NCI-H226 (cell line): ENCODE results near the gene SURF2.
"Not testable (repeated sequence)": the region's sequence is repeated elsewhere in the genome, so short reads cannot be mapped to it uniquely, and the experiment has no call there.

ENCODE experiments used
- DNase-seq: peaks from one replicate; pipeline ENCODE4 v3.0.0-alpha.2; 2015

Gene SURF2

DNA sequence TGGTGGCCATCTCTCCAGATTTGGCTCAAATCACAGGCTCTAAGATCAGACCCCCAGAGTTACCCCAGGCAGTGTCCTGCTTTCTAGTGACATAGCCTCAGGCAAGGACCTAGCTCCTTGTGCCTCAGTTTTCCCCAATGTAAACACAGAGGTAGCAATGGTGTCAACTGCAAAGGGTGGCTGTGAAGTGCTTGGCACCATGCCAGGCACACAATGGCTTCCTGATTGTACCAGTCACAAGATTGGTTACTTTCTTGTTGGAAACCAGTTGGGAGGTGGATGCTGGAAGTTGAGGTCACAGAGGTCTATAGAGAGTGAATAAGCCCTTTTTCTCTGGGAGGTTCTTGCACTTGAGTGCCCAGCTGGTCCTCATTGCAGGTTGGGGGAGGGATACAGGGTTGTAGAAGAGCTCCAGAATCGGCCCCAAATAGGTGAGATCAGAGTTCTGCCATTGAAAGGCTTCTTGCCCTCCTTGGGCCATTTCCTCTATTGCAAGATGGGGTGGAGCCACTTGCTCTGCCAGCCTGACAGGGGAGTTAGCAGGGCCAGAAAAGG is 22.1 kb downstream of the SURF2 start:
- DNase-seq = no peak

- no peak for DNase-seq
Measured at GRCh38 chr9:133379153-133380086, 23.1 kb downstream of the SURF2 start.

DNA sequence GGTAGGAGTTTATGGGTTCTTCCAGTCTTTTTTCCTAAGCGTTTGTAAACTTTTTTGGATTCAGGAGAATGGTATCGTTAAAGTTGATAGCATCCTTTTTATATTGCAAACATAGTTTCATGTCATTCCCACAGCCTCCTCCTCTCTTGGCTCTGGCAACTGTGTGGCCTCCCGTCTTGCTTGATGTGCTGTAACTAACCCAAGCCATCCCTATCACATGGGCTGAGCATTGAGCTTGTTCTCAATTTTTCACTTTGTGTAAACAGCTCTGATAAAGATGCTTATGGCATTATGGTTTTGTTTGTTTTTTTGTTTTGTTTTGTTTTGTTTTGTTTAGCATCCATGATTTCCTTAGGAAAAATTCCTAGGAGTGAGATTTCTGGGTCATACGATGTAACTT is 24.4 kb downstream of the SURF2 start:
- DNase-seq = no peak

DNA sequence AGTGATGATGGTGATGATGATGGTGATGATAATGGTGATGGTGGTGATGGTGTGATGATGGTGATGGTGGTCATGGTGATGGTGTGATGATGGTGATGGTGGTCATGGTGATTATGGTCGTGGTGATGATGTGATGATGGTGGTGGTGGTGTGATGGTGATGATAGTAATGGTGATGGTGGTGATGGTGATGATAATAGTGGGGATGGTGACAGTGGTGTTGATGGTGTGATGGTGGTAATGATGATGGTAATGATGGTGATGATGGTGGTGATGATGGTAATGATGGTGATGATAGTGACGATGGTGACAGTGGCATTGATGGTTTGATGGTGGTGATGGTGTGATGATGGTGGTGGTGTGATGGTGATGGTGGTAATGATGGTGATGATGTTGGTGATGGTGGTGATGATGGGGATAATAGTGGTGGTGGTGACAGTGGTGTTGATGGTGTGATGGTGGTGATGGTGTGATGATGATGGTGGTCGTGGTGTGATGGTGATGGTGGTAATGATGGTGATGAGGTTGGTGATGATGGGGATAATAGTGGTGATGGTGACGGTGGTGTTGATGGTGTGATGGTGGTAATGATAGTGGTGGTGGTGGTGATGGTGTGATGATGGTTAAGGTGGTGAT is 26.3 kb downstream of the SURF2 start:
- DNase-seq = no peak

GRCh38 chr9:133383438-133383837 is 27.1 kb downstream of the SURF2 start:
- no peak for DNase-seq

DNA sequence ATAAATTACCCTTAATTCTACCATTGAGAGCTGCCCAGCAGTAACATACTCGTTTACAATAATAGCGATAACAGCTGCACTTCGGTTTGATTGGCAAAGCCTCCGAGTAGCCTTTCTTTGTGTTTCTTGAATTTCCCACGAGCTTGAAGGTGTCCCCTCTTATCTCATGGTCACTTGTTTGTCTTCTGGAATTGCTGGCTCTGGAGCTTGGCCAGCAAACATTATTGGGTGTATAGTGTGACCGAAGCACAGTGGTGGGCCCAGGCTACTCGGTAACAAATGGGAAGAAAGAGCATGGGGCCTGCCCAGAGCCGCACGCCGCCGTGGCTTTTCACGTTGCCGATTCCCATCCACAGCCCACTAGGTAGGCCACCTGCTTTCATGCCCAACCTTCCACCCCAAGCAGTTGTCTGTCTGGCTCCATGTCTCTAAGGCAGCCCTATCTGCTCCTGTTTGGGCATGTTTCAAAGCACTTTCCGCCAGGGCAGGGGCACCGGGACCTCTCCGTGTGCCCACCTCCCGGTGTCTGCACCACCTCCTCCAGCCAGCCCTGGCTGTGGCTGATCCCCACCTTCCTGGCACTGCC is 28.5 kb downstream of the SURF2 start:
- DNase-seq = no peak

GRCh38 chr9:133385452-133385851 is 29.1 kb downstream of the SURF2 start:
- no peak for DNase-seq

DNA sequence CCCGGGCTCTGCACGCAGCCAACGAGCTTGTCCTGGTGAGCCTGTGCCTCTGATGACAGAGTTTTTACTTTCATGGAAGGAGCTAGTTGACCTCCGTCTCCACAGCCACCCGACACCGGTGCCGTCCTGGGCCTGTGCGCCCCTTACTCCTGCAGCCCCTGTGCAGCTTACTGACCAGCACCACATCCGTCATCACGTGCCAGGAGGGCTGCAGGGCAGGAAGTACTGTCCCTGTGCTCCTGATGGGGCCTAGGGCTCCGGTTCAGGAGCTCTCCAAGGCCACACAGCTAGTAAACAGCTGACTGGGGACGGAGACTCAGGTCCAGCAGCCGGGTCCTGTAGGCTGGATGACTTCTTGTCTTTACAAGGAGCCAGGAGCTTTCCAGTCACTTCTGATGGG is 30.0 kb downstream of the SURF2 start:
- DNase-seq = no peak

GRCh38 chr9:133387680-133388079 is 31.3 kb downstream of the SURF2 start:
- DNase-seq = no peak

DNA sequence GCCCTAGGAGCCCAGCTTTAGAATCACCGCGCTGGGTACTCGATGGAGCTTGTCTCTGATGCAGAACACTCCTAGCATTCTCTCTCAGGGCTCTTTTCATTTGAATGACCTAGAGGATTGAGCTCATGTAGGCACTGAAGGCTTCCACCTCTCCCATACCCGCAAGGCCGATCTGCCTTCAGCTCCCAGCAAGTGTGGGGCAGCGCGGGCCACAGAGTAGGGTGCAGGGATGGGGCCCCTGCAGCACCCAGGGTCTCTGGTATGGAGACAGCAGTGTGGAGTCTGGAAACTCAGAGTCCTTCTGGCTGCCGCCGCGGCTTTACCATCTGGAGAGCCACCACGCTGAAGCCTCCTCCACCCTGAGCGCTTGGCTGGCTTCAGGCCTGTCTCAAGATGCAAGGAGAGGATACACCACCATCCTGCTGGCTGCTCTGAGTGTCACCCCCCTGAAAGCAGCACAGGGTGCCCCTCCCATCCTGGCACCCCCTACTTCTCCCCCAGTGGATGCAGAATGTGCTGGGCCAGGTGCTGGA is 32.7 kb downstream of the SURF2 start:
- DNase-seq = no peak

DNA sequence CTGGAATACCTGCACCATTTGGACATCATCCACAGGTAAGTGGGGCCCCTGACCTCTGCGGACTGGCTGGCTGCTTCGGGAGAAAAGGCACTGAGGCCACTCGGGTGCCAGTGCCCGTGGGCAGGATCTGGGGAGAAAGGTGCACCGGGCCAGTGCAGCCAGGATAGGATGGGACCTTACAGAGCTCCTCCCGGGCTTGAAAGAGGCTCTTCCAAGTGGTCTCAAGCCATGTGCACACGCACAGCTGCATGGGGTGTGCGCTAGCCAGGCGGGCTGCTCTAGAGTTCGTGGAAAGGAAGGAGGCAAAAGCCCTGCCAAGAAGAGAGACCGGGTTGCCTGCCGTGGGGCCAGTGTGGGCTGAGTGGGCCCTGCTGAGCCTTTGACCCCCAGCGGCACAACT is 33.2 kb downstream of the SURF2 start:
- no peak for DNase-seq

GRCh38 chr9:133390713-133391112 is 34.4 kb downstream of the SURF2 start:
- DNase-seq = no peak

GRCh38 chr9:133391449-133391848 is 35.1 kb downstream of the SURF2 start:
- not testable (repeated sequence) for DNase-seq

DNA sequence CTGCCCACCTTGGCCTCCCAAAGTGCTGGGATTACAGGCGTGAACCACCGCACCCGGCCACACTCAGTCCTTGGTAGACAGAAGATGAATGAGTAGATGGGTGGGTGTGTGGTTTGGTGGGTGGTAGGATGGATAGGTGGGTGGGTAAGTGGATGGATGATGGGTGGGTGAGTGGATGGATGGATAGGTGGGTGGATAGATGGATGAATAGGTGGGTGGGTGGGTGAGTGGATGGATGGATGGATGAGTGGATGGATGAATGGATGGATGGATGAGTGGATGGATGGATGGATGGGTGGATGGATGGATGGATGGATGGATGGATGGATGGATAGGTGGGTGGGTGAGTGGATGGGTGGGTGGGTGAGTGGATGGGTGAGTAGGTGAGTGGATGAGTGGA is 36.0 kb downstream of the SURF2 start:
- not testable (repeated sequence) for DNase-seq

DNA sequence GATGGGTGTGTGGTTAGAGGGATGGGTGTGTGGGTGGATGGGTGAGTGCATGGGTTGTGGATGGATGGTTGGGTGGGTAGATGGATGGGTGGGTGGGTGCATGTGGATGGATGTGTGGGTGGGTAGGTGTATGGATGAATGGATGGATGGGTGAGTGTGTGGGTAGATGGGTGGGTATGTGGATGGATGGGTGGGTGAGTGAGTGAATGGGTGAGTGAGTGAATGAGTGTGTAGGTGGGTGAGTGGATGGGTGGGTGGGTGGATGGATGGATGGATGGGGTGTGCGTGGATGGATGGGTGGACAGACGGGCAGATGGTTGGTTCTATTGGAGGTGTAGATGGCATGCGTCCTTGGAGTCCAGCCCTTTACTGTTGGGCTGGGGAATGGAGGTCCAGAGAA is 37.0 kb downstream of the SURF2 start:
- no peak for DNase-seq

DNA sequence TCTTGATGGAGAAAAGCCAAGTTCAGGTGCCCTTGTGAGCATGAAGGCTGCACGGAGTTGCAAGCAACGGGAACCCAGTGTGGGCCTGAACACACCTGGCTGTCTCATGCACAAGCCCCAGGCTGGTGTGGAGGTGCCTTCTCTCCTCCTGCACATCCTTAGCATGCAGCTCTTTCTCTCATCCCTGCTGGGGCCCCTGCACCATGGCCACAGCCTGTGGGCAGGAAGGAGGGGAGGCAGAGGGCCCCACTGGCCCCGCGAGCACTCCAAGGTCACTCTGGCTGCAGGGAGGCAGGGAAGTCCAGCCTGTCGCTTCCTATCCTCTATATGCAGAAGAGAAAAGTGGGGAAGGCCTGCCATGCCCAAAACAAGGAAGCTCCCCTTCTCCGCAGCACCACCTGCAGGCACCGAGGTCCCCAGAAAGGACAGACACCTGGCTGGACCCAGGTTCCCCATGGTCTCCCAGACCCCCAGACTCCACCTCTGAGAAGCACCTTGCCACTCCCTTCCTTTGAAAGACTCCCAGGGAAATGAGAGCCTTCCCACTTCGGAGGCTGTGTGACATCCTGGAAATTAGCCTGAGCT is 38.4 kb downstream of the SURF2 start:
- DNase-seq = no peak

DNA sequence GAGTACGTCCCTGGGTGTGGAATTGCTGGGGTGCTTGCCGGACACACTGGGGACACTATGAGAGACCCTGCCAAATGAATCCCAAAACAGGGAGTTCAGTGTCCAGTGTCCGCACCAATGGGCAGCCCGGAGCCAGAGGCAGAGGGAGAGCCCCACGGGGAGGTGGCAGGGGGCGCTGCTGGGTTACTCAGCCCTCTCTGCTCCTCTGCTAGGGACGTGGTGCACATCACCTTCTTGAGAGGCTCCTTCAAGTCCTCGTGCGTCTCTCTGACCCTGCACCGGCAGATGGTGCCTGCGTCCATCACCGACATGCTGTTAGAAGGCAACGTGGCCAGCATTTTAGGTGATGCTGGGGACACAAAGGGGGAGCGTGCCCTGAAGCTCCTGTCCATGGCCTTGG is 40.6 kb downstream of the SURF2 start:
- no peak for DNase-seq

DNA sequence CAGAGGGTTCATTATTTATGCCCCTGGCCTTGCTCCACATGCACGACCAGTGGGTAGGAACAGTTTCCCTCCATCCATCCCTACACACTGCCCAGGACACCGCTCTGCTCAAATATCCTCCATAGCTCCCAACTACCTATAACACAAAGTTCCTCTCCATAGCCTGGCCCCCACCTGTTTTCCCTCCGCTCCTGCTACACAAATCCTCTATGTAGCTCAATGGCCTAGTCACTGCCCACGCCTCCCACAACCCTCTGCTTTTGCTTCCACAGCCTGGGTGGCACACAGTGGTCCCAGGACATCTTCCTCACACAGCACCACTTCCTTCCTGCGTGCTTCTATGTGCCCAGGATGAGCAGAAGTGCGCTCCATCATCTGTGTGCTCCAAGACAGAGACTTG is 41.0 kb downstream of the SURF2 start:
- no peak for DNase-seq

- DNase-seq = no peak
Measured at GRCh38 chr9:133397895-133398294, 41.5 kb downstream of the SURF2 start.

- DNase-seq = no peak
Measured at GRCh38 chr9:133400292-133400691, 43.9 kb downstream of the SURF2 start.

DNA sequence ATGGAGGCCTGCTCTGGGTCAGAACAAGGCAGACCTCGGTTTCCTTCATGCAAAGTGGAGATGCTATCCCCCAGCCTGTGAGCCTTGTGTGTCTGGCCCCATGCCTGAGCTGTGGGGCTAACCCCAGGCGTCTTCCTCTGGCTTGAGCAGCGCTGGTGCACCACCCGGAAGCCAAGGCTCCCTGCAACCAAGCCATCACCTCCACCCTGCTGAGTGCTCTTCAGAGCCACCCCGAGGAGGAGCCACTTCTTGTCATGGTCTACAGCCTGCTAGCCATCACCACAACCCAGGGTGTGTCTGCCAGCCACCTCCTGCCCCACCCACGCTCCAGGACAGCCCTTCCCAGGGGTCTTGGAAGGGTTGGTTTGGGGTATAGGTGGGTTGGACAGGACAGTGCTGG is 45.2 kb downstream of the SURF2 start:
- no peak for DNase-seq

DNA sequence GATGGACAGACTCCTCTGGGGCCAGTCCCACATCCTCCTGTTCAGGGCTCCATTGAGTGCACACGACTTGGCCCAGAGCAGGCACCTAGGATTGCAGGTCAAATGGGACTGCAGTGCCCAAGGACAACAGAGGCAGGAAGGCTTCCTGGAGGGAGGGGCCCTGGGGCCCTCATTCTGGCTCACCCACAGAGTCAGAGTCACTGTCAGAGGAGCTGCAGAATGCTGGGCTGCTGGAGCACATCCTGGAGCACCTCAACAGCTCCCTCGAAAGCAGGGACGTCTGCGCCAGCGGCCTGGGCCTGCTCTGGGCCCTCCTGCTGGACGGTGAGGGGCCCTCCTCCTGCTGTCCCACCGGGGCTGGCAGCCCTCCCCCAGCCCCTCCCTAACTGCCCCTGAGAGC is 46.3 kb downstream of the SURF2 start:
- DNase-seq = no peak
